ENCODE data around the gene EAF2.

EAF2 gene

GRCh38 chr3:121834671-121835464 lies at the start of gene EAF2, which contains the start of gene IQCB1:
EAF2 (plus strand) TSS chr3:121835209; CDS start chr3:121835286, 77 bp downstream.
IQCB1 (minus strand) TSS chr3:121835060; CDS start chr3:121828960, 6,100 bp downstream.
- peak; percentile 93 for DNase-seq
- in situ Hi-C loops (cut with HindIII; ENCODE audit: low pct_ligation_motif_present, low pct_unique_long_range_greater_than_20kb, low sequenced_read_pairs) = no loop called here

GRCh38 chr3:121786485-121786884 lies 48.5 kb upstream of the EAF2 start:
- in situ Hi-C loops (cut with HindIII; ENCODE audit: low pct_ligation_motif_present, low pct_unique_long_range_greater_than_20kb, low sequenced_read_pairs) = no loop called here
- DNase-seq = no peak

GRCh38 chr3:121793078-121793477 lies 41.9 kb upstream of the EAF2 start:
- no peak for DNase-seq
- in situ Hi-C loops (cut with HindIII; ENCODE audit: low pct_ligation_motif_present, low pct_unique_long_range_greater_than_20kb, low sequenced_read_pairs) = no loop called here

GRCh38 chr3:121794264-121794983 lies 40.6 kb upstream of the EAF2 start:
- DNase-seq = no peak
- in situ Hi-C loops (cut with HindIII; ENCODE audit: low pct_ligation_motif_present, low pct_unique_long_range_greater_than_20kb, low sequenced_read_pairs) = no loop called here

- in situ Hi-C loops (cut with HindIII; ENCODE audit: low pct_ligation_motif_present, low pct_unique_long_range_greater_than_20kb, low sequenced_read_pairs) = no loop called here
- DNase-seq = no peak
Measured at GRCh38 chr3:121796970-121797369, 38.0 kb upstream of the EAF2 start.

GRCh38 chr3:121800906-121801305 lies 34.1 kb upstream of the EAF2 start:
- DNase-seq = no peak
- in situ Hi-C loops (cut with HindIII; ENCODE audit: low pct_ligation_motif_present, low pct_unique_long_range_greater_than_20kb, low sequenced_read_pairs) = no loop called here

GRCh38 chr3:121803771-121804320 lies 31.2 kb upstream of the EAF2 start:
- DNase-seq = no peak
- in situ Hi-C loops (cut with HindIII; ENCODE audit: low pct_ligation_motif_present, low pct_unique_long_range_greater_than_20kb, low sequenced_read_pairs) = no loop called here

GRCh38 chr3:121809249-121809648 lies 25.8 kb upstream of the EAF2 start:
- in situ Hi-C loops (cut with HindIII; ENCODE audit: low pct_ligation_motif_present, low pct_unique_long_range_greater_than_20kb, low sequenced_read_pairs) = no loop called here

GRCh38 chr3:121817753-121818152 lies 17.3 kb upstream of the EAF2 start:
- no peak for DNase-seq
- in situ Hi-C loops (cut with HindIII; ENCODE audit: low pct_ligation_motif_present, low pct_unique_long_range_greater_than_20kb, low sequenced_read_pairs) = no loop called here

More at GRCh38 chr3:121809249-121809648, 25.8 kb upstream of the EAF2 start:
- DNase-seq = no peak

GRCh38 chr3:121818578-121818977 lies 16.4 kb upstream of the EAF2 start:
- no peak for DNase-seq
- in situ Hi-C loops (cut with HindIII; ENCODE audit: low pct_ligation_motif_present, low pct_unique_long_range_greater_than_20kb, low sequenced_read_pairs) = no loop called here

- DNase-seq = no peak
- in situ Hi-C loops (cut with HindIII; ENCODE audit: low pct_ligation_motif_present, low pct_unique_long_range_greater_than_20kb, low sequenced_read_pairs) = no loop called here
Measured at GRCh38 chr3:121819236-121819635, 15.8 kb upstream of the EAF2 start.

- in situ Hi-C loops (cut with HindIII; ENCODE audit: low pct_ligation_motif_present, low pct_unique_long_range_greater_than_20kb, low sequenced_read_pairs) = no loop called here
- DNase-seq = no peak
Measured at GRCh38 chr3:121821421-121822199, 13.4 kb upstream of the EAF2 start.

- DNase-seq = no peak
- in situ Hi-C loops (cut with HindIII; ENCODE audit: low pct_ligation_motif_present, low pct_unique_long_range_greater_than_20kb, low sequenced_read_pairs) = no loop called here
Measured at GRCh38 chr3:121822973-121823372, 12.0 kb upstream of the EAF2 start.

- in situ Hi-C loops (cut with HindIII; ENCODE audit: low pct_ligation_motif_present, low pct_unique_long_range_greater_than_20kb, low sequenced_read_pairs) = no loop called here
- DNase-seq = peak; percentile 7
Measured at GRCh38 chr3:121834157-121834670, 795 bp upstream of the EAF2 start.

- peak; percentile 2 for DNase-seq
- in situ Hi-C loops (cut with HindIII; ENCODE audit: low pct_ligation_motif_present, low pct_unique_long_range_greater_than_20kb, low sequenced_read_pairs) = no loop called here
Measured at GRCh38 chr3:121835465-121835801, 424 bp downstream of the EAF2 start.

GRCh38 chr3:121836064-121836463 lies 1.1 kb downstream of the EAF2 start:
- in situ Hi-C loops (cut with HindIII; ENCODE audit: low pct_ligation_motif_present, low pct_unique_long_range_greater_than_20kb, low sequenced_read_pairs) = no loop called here
- DNase-seq = no peak

- in situ Hi-C loops (cut with HindIII; ENCODE audit: low pct_ligation_motif_present, low pct_unique_long_range_greater_than_20kb, low sequenced_read_pairs) = no loop called here
- no peak for DNase-seq
Measured at GRCh38 chr3:121836481-121836880, 1.5 kb downstream of the EAF2 start.

- in situ Hi-C loops (cut with HindIII; ENCODE audit: low pct_ligation_motif_present, low pct_unique_long_range_greater_than_20kb, low sequenced_read_pairs) = no loop called here
Measured at GRCh38 chr3:121839962-121840361, 5.0 kb downstream of the EAF2 start.

GRCh38 chr3:121844892-121845291 lies 9.9 kb downstream of the EAF2 start:
- in situ Hi-C loops (cut with HindIII; ENCODE audit: low pct_ligation_motif_present, low pct_unique_long_range_greater_than_20kb, low sequenced_read_pairs) = no loop called here
- no peak for DNase-seq

More at GRCh38 chr3:121839962-121840361, 5.0 kb downstream of the EAF2 start:
- DNase-seq = no peak

Data from ACHN (cell line).